CD4-positive, alpha-beta T cell treated with Interleukin-15 for 4 hours (primary cell): ENCODE measurements around the gene SESN3.

Experiments
- DNase-seq: peaks from one replicate; pipeline ENCODE4 v3.0.0-alpha.2; 2020; ENCODE audit warnings: low spot score

SESN3 gene

DNA sequence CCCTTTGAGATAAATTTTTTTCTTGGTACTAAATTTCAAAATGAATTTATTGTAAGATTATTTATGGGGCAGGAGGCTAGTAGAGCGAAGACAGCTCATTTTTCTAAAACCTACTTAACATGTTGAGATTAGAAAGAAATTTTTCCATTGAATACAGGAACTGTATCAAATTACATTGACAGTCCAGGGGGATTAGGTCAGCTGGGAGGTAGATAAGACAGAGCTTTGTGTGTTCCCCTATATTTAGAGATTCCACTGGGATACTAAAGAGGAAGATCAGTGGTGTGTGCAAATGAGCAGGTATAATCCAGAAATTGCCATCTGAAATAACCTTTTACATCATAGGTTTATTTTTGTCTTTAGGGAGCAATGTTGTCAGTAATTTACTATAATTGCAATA lies 109.3 kb downstream of the SESN3 start:
- DNase-seq: no peak

DNA sequence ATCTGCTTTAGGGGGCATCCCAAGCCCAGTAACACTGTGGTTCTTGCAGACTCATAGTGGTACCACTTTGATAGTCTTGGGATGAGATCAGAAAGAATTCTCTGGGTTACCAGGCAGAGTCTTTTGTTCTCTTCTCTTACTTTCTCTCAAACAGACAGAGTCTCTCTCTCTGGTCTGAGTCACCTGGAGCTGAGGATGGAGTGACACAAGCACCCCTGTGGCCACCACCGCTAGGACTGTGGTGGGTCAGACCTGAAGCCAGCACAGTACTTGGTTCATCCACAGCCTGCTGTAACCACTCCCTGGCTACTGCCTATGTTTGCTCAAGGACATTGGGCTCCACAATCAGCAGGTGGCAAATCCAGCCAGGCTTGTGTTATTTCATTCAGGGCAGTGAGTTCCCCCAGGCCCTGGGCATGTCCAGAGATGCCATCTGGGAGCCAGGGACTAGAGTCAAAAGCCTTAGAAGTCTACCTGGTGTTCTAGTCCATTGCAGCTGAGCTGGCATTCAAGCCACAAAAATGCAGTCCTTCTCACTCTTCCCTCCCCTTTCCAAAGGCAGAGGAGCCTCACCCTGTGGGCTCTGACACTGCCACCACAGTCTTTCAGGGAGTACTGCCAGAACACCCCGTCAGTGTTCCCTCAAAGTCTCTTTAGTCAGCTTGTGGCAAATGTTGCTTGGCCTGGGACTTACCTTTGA lies 111.5 kb downstream of the SESN3 start:
- no peak for DNase-seq

DNA sequence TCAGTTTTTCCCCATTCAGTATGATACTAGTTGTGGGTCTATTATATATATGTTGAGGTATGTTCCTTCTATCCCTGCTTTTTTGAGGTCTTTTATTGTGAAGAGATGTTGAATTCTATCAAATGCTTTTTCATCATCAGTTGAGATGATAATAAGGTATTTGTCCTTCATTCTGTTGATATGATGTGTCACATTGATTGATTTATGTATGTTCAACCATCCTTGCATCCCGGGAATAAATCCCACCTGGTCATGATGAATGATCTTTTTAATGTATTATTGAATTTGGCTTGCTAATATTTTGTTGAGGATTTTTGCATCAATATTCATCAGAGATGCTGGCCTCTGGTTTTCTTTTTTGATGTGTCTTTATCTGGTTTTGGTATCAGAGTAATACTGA lies 115.4 kb downstream of the SESN3 start:
- DNase-seq: no peak
